WTC11 (cell line): ENCODE data around the gene MLH3. TPM values are rescaled to one million over a fixed set of nuclear protein-coding genes. Genes with fewer than 3 reads are reported as not detected.

ENCODE experiments used
- ATAC-seq: fragments of 200-7000 bp; cut with Tn5 transposase; 2 replicates; pipeline ENCODE4 v1.10.0; 2021; ENCODE audit warnings: mild to moderate bottlenecking, moderate library complexity
- CTCF ChIA-PET: fragments of 300-600 bp; sonication (Branson Sonifier 250); formaldehyde crosslinking; loops from one replicate; lab custom pipeline; 2021; ENCODE audit warnings: antibody characterized with exemption; lab: Charles Lee
- POLR2A ChIA-PET: fragments of 350-600 bp; sonication (Branson Sonifier 250); formaldehyde crosslinking; loops from one replicate; lab custom pipeline; 2021; ENCODE audit warnings: antibody characterized with exemption; lab: Charles Lee
- DNase-seq: peaks from one replicate; pipeline ENCODE4 v3.0.0; 2021; ENCODE audit warnings: low spot score
- H3K27ac Mint-ChIP-seq: 2 replicates; pipeline ENCODE4 v1.8.0; 2021; ENCODE audit warnings: mixed read lengths
- H3K27me3 Mint-ChIP-seq: 2 replicates; pipeline ENCODE4 v1.8.0; 2021; ENCODE audit warnings: low read depth, mild to moderate bottlenecking, moderate library complexity, mixed read lengths
- H3K36me3 Mint-ChIP-seq: 2 replicates; pipeline ENCODE4 v1.8.0; 2021; ENCODE audit warnings: mixed read lengths
- H3K4me1 Mint-ChIP-seq: 2 replicates; pipeline ENCODE4 v1.8.0; 2022; ENCODE audit warnings: mixed read lengths
- H3K4me3 Mint-ChIP-seq: 2 replicates; pipeline ENCODE4 v1.8.0; 2021; ENCODE audit warnings: mild to moderate bottlenecking, moderate library complexity, mixed read lengths
- H3K9me3 Mint-ChIP-seq: 2 replicates; pipeline ENCODE4 v1.8.0; 2021; ENCODE audit warnings: mixed read lengths
- ETV6 ChIP-seq: sonication (generic); formaldehyde crosslinking; IDR thresholded peaks from 2 replicates; pipeline ENCODE4 v1.8.1; 2022; ENCODE audit warnings: mild to moderate bottlenecking, missing genetic modification reagents
- GRHL2 ChIP-seq: fragments of 250-450 bp; sonication (Bioruptor Pico); IDR thresholded peaks from 2 replicates; pipeline ENCODE4 v1.8.0; 2022; ENCODE audit warnings: mild to moderate bottlenecking, moderate library complexity; ENCODE audit not compliant: insufficient replicate concordance, severe bottlenecking
- IRF1 ChIP-seq: sonication (generic); formaldehyde crosslinking; IDR thresholded peaks from 2 replicates; pipeline ENCODE4 v1.8.0; 2023; ENCODE audit warnings: missing genetic modification reagents
- MYBL2 ChIP-seq: sonication (generic); formaldehyde crosslinking; IDR thresholded peaks from 2 replicates; pipeline ENCODE4 v1.8.1; 2023; ENCODE audit warnings: mild to moderate bottlenecking, moderate library complexity, missing genetic modification reagents
- NFATC4 ChIP-seq: fragments of 250-450 bp; sonication (Bioruptor Pico); IDR thresholded peaks from 2 replicates; pipeline ENCODE4 v1.9.0; 2021; ENCODE audit warnings: mild to moderate bottlenecking
- NFYB ChIP-seq: sonication (generic); formaldehyde crosslinking; conservative IDR thresholded peaks from 2 replicates; pipeline ENCODE4 v1.8.0; 2022; ENCODE audit warnings: low read depth, missing genetic modification reagents
- NR3C1 ChIP-seq: sonication (generic); formaldehyde crosslinking; conservative IDR thresholded peaks from 2 replicates; pipeline ENCODE4 v1.8.1; 2023; ENCODE audit warnings: low read depth, mild to moderate bottlenecking, missing genetic modification reagents
- RELA ChIP-seq: sonication (generic); formaldehyde crosslinking; IDR thresholded peaks from 2 replicates; pipeline ENCODE4 v1.8.1; 2022; ENCODE audit warnings: missing genetic modification reagents, mild to moderate bottlenecking, borderline replicate concordance
- SMAD3 ChIP-seq: sonication (generic); formaldehyde crosslinking; IDR thresholded peaks from 2 replicates; pipeline ENCODE4 v1.8.0; 2022; ENCODE audit warnings: missing genetic modification reagents, mild to moderate bottlenecking, borderline replicate concordance
- TP53 ChIP-seq: sonication (generic); formaldehyde crosslinking; IDR thresholded peaks from 2 replicates; pipeline ENCODE4 v1.8.1; 2023; ENCODE audit warnings: mild to moderate bottlenecking, missing genetic modification reagents
- ZNF263 ChIP-seq: sonication (generic); formaldehyde crosslinking; IDR thresholded peaks from 2 replicates; pipeline ENCODE4 v1.8.1; 2022; ENCODE audit warnings: low read depth, mild to moderate bottlenecking, moderate library complexity, missing genetic modification reagents
- ZNF396 ChIP-seq: fragments of 250-450 bp; sonication (Bioruptor Pico); IDR thresholded peaks from 2 replicates; pipeline ENCODE4 v1.8.0; 2021; ENCODE audit warnings: mild to moderate bottlenecking, moderate library complexity, borderline replicate concordance
- total RNA-seq: library from RNA; stranded (reverse); gene quantifications from 3 replicates; pipeline ENCODE4 v1.2.3, GENCODE V29; 2021
- TF ChIP-seq, protein P1 (sequence below): sonication (generic); formaldehyde crosslinking; IDR thresholded peaks from 2 replicates; pipeline ENCODE4 v1.8.0; 2022; ENCODE audit warnings: missing genetic modification reagents
- TF ChIP-seq, protein P2 (sequence below): sonication (generic); formaldehyde crosslinking; IDR thresholded peaks from 2 replicates; pipeline ENCODE4 v1.8.1; 2022; ENCODE audit warnings: low read depth, missing genetic modification reagents, borderline replicate concordance
- TF ChIP-seq, protein P3 (sequence below): sonication (generic); formaldehyde crosslinking; IDR thresholded peaks from 2 replicates; pipeline ENCODE4 v1.8.1; 2022; ENCODE audit warnings: mild to moderate bottlenecking, missing genetic modification reagents, moderate library complexity, borderline replicate concordance
- TF ChIP-seq, protein P4 (sequence below): fragments of 250-450 bp; sonication (Bioruptor Pico); conservative IDR thresholded peaks from 2 replicates; pipeline ENCODE4 v1.9.0; 2021; ENCODE audit warnings: mild to moderate bottlenecking
- TF ChIP-seq, protein P5 (sequence below): fragments of 250-450 bp; sonication (Bioruptor Pico); IDR thresholded peaks from 2 replicates; pipeline ENCODE4 v2.1.2; 2022; ENCODE audit warnings: mild to moderate bottlenecking, moderate library complexity

The MLH3 gene
- total RNA-seq, 1 experiment from 2014 or later: 16.7 TPM

GRCh38 chr14:74968811-74969210 is 82.5 kb downstream of the MLH3 start:
- H3K4me1 Mint-ChIP-seq: peaks cover 10% of the 10 kb centered on the region
- DNase-seq (no peak), ATAC-seq (no peak)
- no peak for TF ChIP-seq NR3C1 (CRISPR knock-in tag)
- no peak for TF ChIP-seq SMAD3 (CRISPR knock-in tag)
- no peak for TF ChIP-seq GRHL2 (CRISPR knock-in tag)
- no peak for TF ChIP-seq TP53 (CRISPR knock-in tag)
- TF ChIP-seq, protein P1, sequence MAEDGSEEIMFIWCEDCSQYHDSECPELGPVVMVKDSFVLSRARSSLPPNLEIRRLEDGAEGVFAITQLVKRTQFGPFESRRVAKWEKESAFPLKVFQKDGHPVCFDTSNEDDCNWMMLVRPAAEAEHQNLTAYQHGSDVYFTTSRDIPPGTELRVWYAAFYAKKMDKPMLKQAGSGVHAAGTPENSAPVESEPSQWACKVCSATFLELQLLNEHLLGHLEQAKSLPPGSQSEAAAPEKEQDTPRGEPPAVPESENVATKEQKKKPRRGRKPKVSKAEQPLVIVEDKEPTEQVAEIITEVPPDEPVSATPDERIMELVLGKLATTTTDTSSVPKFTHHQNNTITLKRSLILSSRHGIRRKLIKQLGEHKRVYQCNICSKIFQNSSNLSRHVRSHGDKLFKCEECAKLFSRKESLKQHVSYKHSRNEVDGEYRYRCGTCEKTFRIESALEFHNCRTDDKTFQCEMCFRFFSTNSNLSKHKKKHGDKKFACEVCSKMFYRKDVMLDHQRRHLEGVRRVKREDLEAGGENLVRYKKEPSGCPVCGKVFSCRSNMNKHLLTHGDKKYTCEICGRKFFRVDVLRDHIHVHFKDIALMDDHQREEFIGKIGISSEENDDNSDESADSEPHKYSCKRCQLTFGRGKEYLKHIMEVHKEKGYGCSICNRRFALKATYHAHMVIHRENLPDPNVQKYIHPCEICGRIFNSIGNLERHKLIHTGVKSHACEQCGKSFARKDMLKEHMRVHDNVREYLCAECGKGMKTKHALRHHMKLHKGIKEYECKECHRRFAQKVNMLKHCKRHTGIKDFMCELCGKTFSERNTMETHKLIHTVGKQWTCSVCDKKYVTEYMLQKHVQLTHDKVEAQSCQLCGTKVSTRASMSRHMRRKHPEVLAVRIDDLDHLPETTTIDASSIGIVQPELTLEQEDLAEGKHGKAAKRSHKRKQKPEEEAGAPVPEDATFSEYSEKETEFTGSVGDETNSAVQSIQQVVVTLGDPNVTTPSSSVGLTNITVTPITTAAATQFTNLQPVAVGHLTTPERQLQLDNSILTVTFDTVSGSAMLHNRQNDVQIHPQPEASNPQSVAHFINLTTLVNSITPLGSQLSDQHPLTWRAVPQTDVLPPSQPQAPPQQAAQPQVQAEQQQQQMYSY (CRISPR knock-in tag): no peak
- no peak for TF ChIP-seq ETV6 (CRISPR knock-in tag)
- no peak for TF ChIP-seq IRF1
- TF ChIP-seq, protein P2, sequence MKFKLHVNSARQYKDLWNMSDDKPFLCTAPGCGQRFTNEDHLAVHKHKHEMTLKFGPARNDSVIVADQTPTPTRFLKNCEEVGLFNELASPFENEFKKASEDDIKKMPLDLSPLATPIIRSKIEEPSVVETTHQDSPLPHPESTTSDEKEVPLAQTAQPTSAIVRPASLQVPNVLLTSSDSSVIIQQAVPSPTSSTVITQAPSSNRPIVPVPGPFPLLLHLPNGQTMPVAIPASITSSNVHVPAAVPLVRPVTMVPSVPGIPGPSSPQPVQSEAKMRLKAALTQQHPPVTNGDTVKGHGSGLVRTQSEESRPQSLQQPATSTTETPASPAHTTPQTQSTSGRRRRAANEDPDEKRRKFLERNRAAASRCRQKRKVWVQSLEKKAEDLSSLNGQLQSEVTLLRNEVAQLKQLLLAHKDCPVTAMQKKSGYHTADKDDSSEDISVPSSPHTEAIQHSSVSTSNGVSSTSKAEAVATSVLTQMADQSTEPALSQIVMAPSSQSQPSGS (CRISPR knock-in tag): no peak
- TF ChIP-seq, protein P3, sequence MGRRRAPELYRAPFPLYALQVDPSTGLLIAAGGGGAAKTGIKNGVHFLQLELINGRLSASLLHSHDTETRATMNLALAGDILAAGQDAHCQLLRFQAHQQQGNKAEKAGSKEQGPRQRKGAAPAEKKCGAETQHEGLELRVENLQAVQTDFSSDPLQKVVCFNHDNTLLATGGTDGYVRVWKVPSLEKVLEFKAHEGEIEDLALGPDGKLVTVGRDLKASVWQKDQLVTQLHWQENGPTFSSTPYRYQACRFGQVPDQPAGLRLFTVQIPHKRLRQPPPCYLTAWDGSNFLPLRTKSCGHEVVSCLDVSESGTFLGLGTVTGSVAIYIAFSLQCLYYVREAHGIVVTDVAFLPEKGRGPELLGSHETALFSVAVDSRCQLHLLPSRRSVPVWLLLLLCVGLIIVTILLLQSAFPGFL (CRISPR knock-in tag): no peak
- no peak overlapping the region for H3K4me3 Mint-ChIP-seq
- CTCF ChIA-PET: interaction anchor here (3.6 kb wide), 1 partner anchor 23 kb away, joined by 17 read pairs; no protein-coding TSS in a partner anchor
- H3K27ac Mint-ChIP-seq: no peak overlapping the region
- no peaks in the 10 kb centered on the region for H3K27me3 Mint-ChIP-seq
- no peaks in the 10 kb centered on the region for H3K9me3 Mint-ChIP-seq
- POLR2A ChIA-PET: no interaction called here
- no peaks in the 10 kb centered on the region for H3K36me3 Mint-ChIP-seq

DNA sequence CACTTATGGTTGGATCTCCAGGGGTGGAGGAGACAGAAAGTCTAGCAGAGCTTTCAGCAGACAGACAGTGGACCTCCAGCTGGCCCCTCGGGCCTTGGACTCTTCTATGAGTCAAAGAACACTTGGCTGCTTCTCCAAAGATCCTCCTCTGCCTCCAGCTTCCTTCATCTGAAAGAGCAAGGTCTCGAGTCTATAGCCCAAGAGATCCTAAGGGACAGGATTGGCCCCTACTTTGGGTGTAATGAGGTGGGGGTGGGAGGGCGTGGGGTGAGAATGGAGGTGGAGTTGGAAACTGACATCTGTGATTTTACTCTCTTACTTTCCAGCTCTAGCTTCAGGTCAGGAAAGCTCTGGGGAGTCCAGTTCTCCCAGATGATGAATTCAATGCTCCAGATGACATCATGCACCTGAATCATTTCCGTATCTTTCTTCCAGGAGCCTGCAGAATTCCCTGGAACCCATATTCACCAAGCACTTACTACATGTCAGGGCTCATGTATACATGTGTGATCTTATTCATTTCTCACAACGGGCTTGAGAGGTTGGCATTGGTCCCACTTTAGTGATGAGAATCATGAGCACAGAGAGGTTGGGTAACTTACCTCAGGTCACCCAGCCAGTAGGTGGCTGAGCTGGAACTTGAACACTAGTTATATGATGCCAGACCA is 85.6 kb downstream of the MLH3 start:
- no peak overlapping the region for H3K27ac Mint-ChIP-seq
- no peak overlapping the region for H3K4me3 Mint-ChIP-seq
- ATAC-seq (no peak), DNase-seq (no peak)
- ChIA-PET POLR2A (no interaction called here), CTCF (interaction anchor here (1.0 to 2.4 kb wide), 4 partner anchors 12 to 21 kb away, joined by 3 to 20 read pairs (median 6); no protein-coding TSS in a partner anchor)
- H3K9me3 Mint-ChIP-seq: no peaks in the 10 kb centered on the region
- no peaks in the 10 kb centered on the region for H3K36me3 Mint-ChIP-seq
- TF ChIP-seq, protein P1 (CRISPR knock-in tag): no peak
- TF ChIP-seq ZNF263 (CRISPR knock-in tag): no peak
- TF ChIP-seq, protein P4, sequence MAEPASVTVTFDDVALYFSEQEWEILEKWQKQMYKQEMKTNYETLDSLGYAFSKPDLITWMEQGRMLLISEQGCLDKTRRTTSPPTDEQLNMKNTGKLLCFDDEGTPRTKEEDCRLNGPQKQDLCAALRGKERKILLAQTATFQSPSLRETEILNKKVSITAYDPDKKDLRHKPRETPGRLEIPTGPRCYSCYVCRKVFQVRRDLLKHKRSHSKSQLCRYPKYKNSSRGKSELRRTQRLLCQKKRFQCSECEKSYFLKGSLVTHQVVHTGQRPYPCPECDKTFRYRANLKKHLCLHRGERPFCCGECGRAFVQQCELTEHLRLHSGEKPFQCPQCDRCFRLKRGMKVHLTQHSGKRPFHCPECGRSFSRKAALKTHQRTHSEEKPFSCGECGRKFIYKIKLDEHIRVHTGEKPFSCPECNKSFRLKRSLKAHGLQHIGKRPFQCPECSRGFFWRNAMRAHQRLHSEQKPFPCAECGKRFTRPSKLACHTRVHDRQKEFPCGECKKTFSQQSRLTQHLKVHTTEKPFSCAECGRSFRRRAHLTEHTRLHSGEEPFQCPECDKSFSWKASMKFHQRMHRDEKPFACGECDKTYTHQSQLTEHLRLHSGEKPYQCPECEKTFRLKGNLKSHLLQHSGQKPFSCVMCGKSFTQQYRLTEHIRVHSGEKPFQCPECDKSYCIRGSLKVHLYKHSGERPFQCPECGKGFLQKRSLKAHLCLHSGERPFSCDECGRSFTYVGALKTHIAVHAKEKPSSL (CRISPR knock-in tag): no peak
- no peak for TF ChIP-seq ZNF396 (CRISPR knock-in tag)
- TF ChIP-seq RELA: no peak
- TF ChIP-seq NFATC4 (CRISPR knock-in tag): no peak
- TF ChIP-seq, protein P5, sequence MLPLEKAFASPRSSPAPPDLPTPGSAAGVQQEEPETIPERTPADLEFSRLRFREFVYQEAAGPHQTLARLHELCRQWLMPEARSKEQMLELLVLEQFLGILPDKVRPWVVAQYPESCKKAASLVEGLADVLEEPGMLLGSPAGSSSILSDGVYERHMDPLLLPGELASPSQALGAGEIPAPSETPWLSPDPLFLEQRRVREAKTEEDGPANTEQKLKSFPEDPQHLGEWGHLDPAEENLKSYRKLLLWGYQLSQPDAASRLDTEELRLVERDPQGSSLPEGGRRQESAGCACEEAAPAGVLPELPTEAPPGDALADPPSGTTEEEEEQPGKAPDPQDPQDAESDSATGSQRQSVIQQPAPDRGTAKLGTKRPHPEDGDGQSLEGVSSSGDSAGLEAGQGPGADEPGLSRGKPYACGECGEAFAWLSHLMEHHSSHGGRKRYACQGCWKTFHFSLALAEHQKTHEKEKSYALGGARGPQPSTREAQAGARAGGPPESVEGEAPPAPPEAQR (CRISPR knock-in tag): no peak
- no peak for TF ChIP-seq MYBL2 (CRISPR knock-in tag)
- no peak for TF ChIP-seq NFYB (CRISPR knock-in tag)
- TF ChIP-seq, all 79 proteins: peak for 0
- Mint-ChIP-seq H3K4me1 (peaks cover 9% of the 10 kb centered on the region), H3K27me3 (no peaks in the 10 kb centered on the region)
